GM20000 (cell line): Measurements from ENCODE around the gene CLP1.
A peak's percentile ranks its signal among the peaks of the same experiment; 100 is the strongest.

ENCODE experiments used
- DNase-seq: peaks from one replicate; pipeline ENCODE4 v3.0.0; 2012; ENCODE audit warnings: low spot score
- CTCF ChIP-seq: IDR thresholded peaks from 2 replicates; pipeline ENCODE4 v1.5.1; 2012; ENCODE audit warnings: mild to moderate bottlenecking, control low read depth; ENCODE audit errors: extremely low read depth, missing control alignments

The CLP1 gene

DNA sequence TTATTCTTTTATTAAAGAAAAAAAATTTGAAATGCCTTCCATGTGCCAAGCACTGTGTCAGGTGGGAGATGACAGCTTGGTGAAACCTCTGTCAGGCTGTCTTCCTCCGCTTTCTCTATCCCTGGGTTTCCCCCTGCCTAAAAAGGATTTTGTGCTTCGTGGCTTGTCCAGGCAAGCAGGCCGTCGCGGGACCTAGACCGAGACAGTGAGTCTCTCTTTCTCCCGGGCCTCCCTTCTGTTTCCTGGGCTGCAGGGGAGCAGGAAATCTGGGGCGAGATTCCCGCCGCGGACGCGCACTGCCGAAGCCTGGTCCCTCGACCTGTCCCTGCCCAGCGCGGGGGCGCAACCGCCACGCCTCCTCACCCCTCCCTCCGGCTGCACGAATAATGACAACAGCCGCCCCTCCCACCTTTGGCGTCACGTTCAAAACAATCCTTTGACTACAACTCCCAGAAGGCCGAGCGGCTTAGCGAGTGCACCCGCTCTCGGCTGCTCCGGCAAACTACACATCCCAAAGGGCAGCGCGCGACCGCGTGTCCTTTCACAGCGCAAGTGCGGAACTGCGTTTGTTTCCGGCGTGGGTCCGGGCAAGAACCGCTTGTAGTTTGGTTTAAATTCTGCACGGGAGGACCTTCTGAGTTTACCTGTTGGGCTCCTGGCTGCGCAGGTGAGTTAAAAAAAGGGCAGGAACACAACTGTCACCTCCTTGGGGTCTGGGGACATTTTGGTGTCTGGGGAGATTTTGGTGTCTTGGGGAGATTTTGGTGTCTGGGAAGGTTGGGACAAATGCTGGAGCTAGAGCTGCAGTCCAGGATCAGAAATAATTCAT is at the start of gene CLP1:
Gene CLP1, plus strand, starts transcription at position 569 of the 829 bp plus-strand sequence. CDS start 1,715 bp downstream, outside the sequence.
- peak; percentile 91 for DNase-seq
- no peak for TF ChIP-seq CTCF

DNA sequence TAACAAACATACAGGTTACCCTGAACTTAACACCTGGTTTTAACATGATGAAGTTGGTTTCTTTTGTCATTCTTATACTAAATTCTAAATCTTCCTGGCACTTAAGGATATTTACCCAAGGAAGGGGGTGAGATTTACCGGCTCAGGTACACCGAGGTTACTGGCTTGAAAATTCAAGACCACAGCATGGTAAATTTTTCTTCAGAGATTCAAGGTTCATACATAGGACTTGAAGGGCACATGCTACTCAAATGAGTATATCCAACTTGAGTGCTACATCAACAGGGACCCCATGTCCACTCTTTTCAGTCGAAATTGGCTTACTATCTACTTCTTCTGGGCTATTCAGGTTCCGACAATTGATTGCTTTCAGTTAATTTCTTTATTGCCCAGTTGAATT is 47.4 kb upstream of the CLP1 start:
- DNase-seq = no peak

GRCh38 chr11:57614234-57614772 is 43.3 kb upstream of the CLP1 start:
- DNase-seq = no peak
- TF ChIP-seq CTCF = no peak

More for the DNA sequence above, 47.4 kb upstream of the CLP1 start:
- TF ChIP-seq CTCF = no peak

GRCh38 chr11:57615308-57615707 is 42.3 kb upstream of the CLP1 start:
- TF ChIP-seq CTCF = no peak
- no peak for DNase-seq

- no peak for DNase-seq
- no peak for TF ChIP-seq CTCF
These were observed 41.0 kb upstream of the CLP1 start for GRCh38 chr11:57616595-57616994.

GRCh38 chr11:57618438-57618837 is 39.1 kb upstream of the CLP1 start:
- no peak for TF ChIP-seq CTCF
- DNase-seq = no peak

GRCh38 chr11:57619331-57619730 is 38.2 kb upstream of the CLP1 start:
- DNase-seq = no peak
- TF ChIP-seq CTCF = no peak
